ENCODE measurements around the gene DOCK8.
"Not testable (repeated sequence)": the region's sequence is repeated elsewhere in the genome, so short reads cannot be mapped to it uniquely, and the experiment has no call there.

Gene DOCK8

DNA sequence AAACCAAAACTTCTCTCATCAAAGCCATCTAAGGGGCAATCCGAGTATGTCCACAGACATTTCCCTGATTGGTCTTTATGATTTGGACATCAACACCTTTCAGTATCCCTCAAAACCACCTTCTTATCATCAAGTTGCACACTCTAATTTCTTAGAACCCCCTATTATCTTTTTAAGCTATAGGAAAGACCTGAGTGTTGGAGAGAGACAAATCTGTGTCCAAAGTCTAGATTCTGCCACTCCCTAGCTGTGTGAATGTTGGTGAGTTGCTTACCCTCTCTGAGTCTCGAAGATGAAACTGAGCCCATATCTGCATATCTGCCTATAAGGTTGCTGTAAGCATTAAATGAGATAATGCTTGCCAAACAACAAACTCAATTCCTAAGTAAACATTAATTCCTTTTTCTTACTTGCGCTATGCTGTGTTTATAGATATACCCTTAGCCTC is 159.1 kb downstream of the DOCK8 start:
- no peak for DNase-seq

DNA sequence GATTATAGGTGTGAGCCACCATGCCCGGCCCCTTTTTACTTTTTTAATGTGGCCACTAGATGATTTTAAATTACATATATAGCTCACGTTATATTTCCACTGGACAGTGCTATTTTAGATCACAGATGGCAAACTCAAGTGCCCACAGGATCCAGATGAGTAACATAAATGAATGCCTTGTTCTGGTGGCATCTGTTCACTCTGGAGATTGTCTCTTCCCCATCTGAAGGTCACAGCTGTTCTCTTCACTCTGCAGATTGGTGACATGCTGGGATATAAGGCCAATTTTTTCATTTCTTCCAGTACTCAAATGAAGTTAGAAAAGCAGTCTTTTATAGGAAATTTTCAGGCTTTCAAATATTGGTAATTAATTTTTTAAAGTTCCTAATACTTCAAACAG is 160.1 kb downstream of the DOCK8 start:
- no peak for DNase-seq

DNA sequence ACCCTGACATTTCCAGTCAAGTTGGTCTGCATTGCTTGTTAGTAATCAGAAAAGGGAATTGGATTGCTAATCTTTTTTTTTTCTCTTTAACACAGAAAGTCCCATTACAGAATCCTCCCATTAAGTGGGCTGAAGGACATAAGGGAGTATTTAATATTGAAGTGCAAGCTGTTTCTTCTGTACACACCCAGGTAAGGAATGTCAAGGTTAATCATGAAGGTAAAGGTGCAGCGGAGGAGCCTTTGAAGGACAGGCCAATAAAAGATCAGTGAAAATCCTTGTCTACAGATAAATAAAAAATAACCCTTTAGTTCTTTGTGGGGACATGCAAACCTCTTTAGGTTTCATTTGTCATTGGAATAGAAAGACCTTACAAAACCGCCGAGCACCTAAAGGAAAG is 161.4 kb downstream of the DOCK8 start:
- no peak for DNase-seq

GRCh38 chr9:378263-378662 is 163.6 kb downstream of the DOCK8 start:
- no peak for DNase-seq

- no peak for DNase-seq
Measured at GRCh38 chr9:382383-382782, 167.7 kb downstream of the DOCK8 start.

DNA sequence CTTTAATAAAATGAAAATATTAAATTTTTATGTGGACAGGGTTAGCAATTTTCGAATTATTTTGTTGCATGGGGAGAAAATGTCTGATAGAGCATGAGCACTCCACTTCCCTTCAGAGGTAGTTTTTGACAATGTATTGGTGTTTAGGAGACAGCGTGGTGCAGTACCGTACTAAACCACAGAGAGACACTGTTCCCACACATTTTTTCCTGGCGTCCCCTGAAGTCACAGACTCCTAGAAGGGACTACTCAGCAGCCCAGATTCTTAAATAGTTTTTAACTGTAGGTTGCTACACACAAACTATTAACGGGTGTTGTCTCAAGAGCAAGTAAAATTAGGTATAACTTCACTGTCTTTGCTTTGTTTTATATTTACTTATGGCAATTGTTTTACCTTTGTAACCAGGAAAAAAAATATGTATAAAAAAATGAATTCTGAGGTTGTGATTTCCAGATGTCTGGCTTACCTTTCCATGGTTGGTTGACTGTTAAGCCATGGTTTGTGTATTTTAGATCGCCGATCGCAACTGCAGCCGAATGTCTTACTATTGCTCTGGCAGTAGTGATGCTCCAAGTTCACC is 171.2 kb downstream of the DOCK8 start:
- no peak for DNase-seq

DNA sequence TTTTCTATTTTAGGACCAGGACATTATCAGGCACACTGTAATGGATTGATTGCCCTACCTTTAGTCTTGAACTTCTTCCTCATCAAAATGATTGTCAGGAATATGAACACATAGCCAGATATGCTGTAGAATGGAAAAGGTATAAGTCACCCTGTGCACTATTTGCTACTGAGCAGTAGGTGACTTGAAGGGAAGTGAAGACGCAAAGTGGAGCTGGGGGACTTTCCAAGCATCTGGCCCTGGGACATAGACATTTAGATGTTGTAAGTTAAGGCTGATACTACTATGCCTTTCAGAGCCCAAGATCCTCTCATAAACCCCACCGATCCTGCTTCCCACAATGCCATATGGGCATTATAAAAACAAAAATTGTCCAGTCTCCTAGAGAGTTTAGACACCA is 174.5 kb downstream of the DOCK8 start:
- no peak for DNase-seq

DNA sequence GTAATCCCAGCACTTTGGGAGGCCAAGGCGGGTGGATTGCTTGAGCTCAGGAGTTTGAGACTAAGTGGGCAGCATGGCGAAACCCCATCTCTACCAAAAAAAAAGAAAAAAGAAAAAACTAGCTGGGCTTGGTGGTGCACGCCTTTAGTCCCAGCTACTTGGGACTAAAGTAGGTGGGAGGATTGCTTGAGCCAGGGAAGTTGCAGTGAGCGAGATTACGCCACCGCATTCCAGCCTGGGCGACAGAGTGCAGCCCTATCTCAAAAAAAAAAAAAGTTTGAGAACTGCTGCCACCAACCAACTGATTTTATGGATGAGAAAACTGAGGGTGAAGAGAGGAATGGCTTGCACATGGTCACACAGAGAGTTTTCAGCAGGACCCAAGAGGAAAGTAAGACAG is 175.1 kb downstream of the DOCK8 start:
- DNase-seq = no peak

DNA sequence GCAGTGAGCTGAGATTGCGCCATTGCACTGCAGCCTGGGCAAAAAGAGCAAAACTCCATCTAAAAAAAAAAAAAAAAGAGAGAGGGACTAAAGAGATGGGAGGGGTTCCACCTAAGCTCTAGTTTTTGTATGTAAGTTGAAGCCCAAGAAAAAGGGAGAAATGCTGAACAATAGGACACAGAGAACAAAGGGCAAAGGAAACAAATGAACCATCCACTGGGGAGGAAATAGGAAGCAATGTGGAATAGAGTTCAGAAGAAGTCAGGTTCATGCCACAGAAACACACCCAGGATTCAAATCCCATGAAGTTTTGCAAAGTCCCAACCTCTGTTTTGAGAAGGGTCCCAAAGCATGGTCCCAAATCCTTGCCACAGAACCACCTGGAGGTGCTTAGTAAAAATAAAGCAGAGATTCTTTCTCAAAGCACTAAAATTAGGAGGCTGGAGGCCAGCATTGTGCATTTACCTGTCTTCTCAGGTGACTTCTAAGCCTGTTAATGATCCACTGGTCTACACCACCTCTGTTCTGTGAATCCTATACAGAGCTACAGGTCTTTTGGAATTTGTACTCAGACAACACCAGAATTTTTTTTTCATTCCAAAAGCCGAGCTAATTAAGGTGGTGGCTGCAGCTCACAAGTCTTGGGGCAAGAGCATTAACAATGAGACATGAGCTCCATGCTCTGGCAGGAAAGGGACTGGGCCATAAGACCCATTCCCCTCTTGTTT is 177.6 kb downstream of the DOCK8 start:
- DNase-seq = no peak

DNA sequence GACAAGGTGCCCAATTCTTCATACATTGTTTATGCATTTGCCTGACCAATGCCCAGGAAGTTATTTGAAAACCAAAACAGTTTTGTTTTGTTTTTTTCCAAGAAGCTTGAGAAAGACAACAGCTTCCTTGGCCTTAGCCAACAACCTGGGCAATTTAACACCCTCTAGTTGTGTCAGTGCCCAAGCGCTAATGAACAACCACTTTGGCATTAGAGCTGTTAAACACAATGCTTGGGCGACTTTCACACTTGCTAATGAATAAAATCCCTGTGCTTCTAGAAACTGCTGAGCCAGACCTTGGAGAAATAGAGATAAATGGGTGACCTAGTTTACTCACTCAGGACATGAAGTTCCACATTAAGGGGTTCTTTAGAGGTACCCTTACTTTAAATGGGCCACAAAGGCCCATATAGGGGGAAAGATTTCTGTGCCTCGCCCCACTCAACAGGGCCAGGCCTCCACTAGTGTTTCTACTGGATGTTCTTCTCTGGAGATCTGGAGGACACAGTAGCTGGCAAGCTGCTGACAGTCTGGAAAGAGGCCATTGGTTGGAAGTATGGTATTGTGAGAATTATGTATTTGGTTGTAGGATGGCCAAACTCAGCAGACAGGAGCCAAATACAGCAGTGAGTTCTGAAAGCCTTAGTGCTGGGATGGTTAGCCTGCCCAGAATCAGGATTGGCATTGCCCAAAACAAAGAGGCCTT is 179.8 kb downstream of the DOCK8 start:
- no peak for DNase-seq

- no peak for DNase-seq
Measured at GRCh38 chr9:396396-396795, 181.7 kb downstream of the DOCK8 start.

- no peak for DNase-seq
Measured at GRCh38 chr9:398085-398484, 183.4 kb downstream of the DOCK8 start.

GRCh38 chr9:401223-401622 is 186.6 kb downstream of the DOCK8 start:
- DNase-seq = no peak

- no peak for DNase-seq
Measured at GRCh38 chr9:404234-404633, 189.6 kb downstream of the DOCK8 start.

DNA sequence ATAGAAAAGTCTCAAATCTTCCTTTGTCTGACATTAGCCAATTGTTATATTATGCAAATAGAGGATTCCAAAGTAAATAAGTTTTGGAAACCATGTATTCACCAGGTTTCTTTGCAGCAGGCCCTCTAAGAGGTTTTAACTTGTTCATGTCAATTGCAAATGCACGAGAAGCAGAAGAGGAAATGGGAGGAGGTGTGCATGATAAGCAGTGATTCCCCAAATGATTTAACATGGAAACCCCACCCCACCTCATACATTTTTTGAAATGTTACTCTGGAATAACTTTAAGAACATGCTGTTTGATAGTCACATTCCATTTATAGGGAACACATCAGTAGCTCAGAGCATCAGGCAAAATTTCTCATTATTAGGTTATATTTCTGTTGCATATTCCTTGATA is 190.7 kb downstream of the DOCK8 start:
- DNase-seq = no peak

DNA sequence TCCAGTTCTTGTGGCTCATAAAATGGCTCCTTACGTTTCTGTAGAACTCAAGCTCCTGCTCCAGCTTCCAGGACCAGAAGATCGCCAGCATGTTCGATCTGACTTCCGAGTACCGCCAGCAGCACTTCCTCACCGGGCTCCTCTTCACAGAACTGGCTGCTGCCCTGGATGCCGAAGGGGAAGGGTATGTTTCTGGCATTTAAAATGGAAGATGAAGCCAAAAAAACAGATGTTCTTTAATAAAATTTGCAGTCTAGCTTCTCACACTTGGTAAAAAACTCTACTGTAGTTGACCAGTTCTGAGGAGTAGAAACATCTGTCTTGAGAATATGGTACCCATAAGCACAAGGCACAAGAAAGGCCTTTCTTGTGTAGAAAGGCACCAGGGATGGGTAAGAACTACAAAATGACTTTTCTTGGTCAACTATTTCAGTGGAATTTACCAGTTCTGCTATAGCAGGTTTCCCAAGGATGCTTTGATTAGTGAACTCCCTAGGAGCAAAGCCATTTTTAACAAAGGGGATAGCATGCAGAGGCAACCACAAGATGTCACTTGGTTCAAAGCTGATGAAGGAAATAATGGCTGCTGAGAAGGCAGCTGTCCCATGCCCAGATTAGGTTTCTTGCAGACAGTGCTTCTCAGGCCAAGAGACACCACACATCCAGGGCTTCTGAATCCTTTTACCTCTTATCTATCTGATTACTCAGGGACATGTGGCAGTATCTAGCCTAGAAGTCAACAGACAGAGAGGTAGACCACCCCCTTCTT is 192.4 kb downstream of the DOCK8 start:
- no peak for DNase-seq

DNA sequence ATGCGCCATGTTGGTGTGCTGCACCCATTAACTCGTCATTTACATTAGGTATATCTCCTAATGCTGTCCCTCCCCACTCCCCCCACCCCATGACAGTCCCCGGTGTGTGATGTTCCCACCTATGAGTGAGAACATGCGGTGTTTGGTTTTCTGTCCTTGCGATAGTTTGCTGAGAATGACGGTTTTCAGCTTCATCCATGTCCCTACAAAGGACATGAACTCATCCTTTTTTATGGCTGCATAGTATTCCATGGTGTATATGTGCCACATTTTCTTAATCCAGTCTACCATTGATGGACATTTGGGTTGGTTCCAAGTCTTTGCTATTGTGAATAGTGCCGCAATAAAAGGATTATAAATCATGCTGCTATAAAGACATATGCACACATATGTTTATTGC is 195.0 kb downstream of the DOCK8 start:
- not testable (repeated sequence) for DNase-seq

DNA sequence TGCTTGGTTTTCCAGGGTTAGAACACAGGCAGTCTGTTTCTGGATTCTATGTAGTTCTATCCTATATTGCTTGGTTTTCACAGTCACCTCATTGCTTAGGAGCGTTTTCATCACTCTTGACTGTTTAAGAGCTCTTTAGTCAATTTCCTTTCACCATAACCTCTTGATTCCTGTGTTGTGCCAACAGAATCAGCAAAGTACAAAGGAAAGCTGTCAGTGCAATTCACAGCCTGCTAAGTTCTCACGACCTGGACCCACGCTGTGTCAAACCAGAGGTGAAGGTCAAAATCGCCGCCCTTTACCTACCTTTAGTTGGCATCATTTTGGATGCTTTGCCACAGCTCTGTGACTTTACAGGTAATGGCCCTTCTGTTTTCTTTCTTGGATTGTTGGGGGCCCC is 199.9 kb downstream of the DOCK8 start:
- no peak for DNase-seq

DNA sequence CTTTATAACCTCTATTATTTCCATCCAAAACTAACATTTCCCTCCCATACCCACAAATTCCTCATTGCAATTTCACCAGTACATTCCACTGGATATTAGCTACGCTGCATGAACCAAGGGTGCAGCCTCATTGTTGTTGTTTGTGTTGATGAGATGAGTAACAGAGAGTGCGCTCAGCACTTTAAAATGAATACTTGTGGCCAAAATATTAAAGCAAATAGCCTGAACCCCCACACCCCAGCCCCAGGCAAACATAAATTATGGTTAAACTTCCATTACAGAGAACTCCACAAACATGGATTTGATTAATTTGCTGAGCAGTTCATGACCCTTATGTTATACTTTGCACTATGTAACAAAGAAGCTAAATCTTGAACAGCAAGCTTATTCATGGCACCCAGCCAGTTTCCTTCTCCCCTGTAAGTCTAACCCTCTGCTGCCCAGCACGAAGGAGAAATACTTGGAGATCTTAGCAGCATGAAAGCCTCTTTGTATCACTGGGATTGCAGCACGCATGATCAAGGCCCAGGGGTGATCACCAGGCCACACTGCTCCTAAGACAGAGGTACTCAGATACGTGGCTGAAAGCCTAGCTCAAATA is 205.0 kb downstream of the DOCK8 start:
- no peak for DNase-seq

DNA sequence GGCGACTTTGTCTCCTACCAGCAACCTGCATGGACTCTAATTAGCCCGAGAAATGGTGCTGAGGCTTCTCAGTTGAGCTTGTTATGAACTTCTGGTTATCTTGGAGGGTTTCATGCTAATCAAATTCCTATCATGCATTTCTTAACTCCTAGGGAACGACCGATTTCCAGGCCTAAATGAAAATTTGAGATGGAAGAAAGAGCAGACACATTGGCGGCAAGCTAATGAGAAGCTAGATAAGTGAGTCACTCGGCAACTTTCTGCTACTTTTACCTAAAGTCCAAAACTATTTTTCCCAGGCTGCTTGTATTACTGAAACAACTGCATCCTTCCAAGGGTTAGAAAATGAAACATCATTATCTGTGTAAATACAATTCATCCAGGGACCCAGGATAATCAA is 207.2 kb downstream of the DOCK8 start:
- DNase-seq = no peak

- DNase-seq = no peak
Measured at GRCh38 chr9:426264-426663, 211.6 kb downstream of the DOCK8 start.

DNA sequence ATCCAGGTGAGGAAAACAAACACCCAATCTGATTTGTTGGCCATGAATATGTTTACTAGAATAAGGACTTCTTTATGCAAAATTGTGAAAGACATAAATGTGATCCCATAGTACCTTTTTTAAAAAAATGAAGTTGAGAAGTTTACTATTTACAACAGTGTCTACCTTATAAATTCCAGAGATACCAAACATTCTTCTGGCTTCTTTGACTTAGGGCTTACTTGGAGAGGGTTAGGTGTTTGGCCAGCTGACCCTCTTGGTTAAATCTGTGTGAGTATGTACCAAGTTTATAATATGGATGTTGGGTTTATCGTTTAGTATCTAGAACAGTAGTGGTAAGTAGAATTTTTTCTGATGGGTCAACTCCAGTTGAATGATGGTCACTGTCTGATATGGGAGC is 212.3 kb downstream of the DOCK8 start:
- no peak for DNase-seq

- DNase-seq = no peak
Measured at GRCh38 chr9:431701-432100, 217.0 kb downstream of the DOCK8 start.
